ENCODE results near the gene PTPRB. TPM values are rescaled to one million over a fixed set of nuclear protein-coding genes. Genes with fewer than 3 reads are reported as not detected.
A peak's percentile ranks its signal among the peaks of the same experiment; 100 is the strongest.

The PTPRB gene
- total and polyA plus RNA-seq, 5 donors: 14.3 to 51.8 (median 38.3) TPM

DNA sequence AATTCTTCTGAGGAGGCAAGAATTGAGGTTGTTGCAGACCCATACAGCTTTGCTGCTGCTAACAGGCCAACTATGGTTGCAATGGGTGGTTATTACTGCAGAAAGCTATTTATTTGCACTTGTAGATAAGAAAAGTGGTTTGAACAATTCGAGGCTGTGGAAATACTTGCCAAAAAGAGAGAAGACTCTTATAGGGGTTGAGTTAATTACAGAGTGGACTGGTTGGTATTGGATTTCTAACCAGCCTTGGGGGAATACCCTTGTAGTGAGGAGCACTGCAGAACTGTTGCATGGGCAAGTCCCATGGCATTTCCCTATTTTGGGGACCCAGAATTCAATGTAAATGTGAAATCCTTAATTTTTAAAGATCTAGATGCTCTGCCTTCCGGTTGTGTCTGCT, 150.6 kb downstream of the PTPRB start:
- WGBS: 53% methylated on average over 2 of the region's 2 CpGs

DNA sequence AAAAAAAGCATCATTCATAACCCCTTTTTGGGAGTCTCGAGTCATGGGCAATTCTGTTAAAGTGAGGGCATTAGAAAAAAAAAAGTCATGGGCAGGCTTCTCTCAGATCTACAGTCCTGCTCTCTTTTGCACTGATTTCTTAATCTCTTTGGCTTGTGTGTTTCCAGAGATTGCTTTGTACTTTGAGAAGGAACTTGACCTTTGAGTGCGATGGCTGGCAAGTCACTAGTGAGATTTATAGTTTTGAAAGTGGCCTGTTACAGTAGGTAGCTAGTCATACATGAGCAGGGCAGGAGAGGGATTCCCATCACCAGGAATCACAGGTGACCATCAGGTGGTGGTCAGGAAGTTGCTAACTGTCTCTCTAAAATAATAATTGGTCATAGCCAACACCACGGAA, 151.5 kb downstream of the PTPRB start:
- intact Hi-C loops (cut with DNase I): no loop called here
- 85% methylated on average over 3 of the region's 3 CpGs for WGBS
- ATAC-seq (no peak), DNase-seq (no peak)
- Histone ChIP-seq H3K4me3 (ENCODE audit: low read length) (no peak overlapping the region), H3K9me3 (ENCODE audit: control insufficient read depth, low read length) (no peaks in the 10 kb centered on the region), H3K4me1 (ENCODE audit: control insufficient read depth, insufficient read depth, low read length) (no peaks in the 10 kb centered on the region), H3K27me3 (ENCODE audit: control insufficient read depth, insufficient read depth) (no peaks in the 10 kb centered on the region), H3K27ac (ENCODE audit: low read length) (no peak overlapping the region)

More for the DNA sequence above, 150.6 kb downstream of the PTPRB start:
- Histone ChIP-seq H3K9me3 (ENCODE audit: control insufficient read depth, low read length) (no peaks in the 10 kb centered on the region), H3K27me3 (ENCODE audit: control insufficient read depth, insufficient read depth) (no peaks in the 10 kb centered on the region), H3K27ac (ENCODE audit: low read length) (no peak overlapping the region), H3K4me1 (ENCODE audit: control insufficient read depth, insufficient read depth, low read length) (no peaks in the 10 kb centered on the region), H3K4me3 (ENCODE audit: low read length) (no peak overlapping the region)
- ATAC-seq (no peak), DNase-seq (no peak)
- intact Hi-C loops (cut with DNase I): no loop called here

DNA sequence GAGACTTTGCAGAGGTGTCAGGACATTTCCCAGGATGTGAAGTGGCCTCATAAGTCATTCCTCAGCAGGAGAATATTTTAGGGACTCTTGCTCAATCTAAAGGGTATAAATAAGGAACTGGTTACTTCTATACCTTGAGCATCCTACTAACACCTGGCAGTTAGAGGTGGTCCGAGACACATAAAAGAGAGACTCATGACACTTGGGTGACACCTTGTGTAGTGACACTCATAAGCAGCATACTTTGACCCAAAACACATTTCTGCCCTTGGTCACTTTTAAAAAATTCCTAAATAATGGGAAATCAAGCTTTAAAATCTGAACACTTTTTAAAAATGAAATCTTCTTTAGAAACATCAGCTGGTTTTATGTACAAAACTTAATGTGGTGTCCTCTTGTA, 152.8 kb downstream of the PTPRB start:
- H3K4me1 ChIP-seq (ENCODE audit: control insufficient read depth, insufficient read depth, low read length): no peaks in the 10 kb centered on the region
- ATAC-seq (no peak), DNase-seq (no peak)
- no peak overlapping the region for H3K27ac ChIP-seq (ENCODE audit: low read length)
- intact Hi-C loops (cut with DNase I): no loop called here
- 84% methylated on average over 1 of the region's 1 CpG for WGBS
- H3K4me3 ChIP-seq (ENCODE audit: low read length): no peak overlapping the region
- H3K9me3 ChIP-seq (ENCODE audit: control insufficient read depth, low read length): no peaks in the 10 kb centered on the region
- H3K27me3 ChIP-seq (ENCODE audit: control insufficient read depth, insufficient read depth): no peaks in the 10 kb centered on the region

GRCh38 chr12:70482764-70483163, 154.5 kb downstream of the PTPRB start:
- 82% methylated on average over 1 of the region's 1 CpG for WGBS
- Histone ChIP-seq H3K27ac (ENCODE audit: low read length) (no peak overlapping the region), H3K4me3 (ENCODE audit: low read length) (no peak overlapping the region), H3K9me3 (ENCODE audit: control insufficient read depth, low read length) (no peaks in the 10 kb centered on the region), H3K27me3 (ENCODE audit: control insufficient read depth, insufficient read depth) (no peaks in the 10 kb centered on the region), H3K4me1 (ENCODE audit: control insufficient read depth, insufficient read depth, low read length) (no peaks in the 10 kb centered on the region)
- intact Hi-C loops (cut with DNase I): no loop called here
- ATAC-seq: no peak
- DNase-seq: no peak

DNA sequence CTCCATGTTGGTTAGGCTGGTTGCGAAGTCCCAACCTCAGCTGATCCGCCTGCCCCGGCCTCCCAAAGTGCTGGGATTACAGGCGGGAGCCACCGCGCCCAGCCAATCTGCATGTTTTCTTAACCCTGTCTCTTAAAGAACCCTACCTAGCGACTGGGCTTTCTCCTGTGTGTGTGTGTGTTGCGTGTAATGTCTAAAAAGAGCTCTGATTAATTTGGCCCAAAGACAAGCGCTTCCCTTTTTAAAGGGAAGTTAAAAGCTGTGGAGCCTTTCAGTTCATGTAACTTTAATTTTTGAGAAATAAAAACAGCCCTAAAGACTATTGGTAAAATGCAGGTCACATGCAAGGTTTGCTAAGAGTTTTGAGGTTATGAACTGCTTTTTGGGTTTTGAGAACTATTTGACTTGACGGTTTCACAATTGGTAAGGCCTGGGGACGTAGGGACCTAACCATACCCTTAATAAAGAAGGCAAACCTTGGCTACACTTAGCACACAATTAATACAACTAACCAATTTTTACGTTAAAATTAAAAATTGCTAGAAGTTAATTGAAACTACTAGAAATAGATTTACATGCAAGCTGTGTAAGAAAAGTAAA, 167.9 kb downstream of the PTPRB start:
- Histone ChIP-seq H3K27me3 (ENCODE audit: control insufficient read depth, insufficient read depth) (no peaks in the 10 kb centered on the region), H3K27ac (ENCODE audit: low read length) (no peak overlapping the region), H3K4me1 (ENCODE audit: control insufficient read depth, insufficient read depth, low read length) (no peaks in the 10 kb centered on the region), H3K9me3 (ENCODE audit: control insufficient read depth, low read length) (no peaks in the 10 kb centered on the region), H3K4me3 (ENCODE audit: low read length) (no peak overlapping the region)
- DNase-seq (no peak), ATAC-seq (no peak)
- intact Hi-C loops (cut with DNase I): no loop called here
- WGBS: 94% methylated on average over 12 of the region's 12 CpGs

GRCh38 chr12:70468741-70469140, 168.5 kb downstream of the PTPRB start:
- H3K4me3 ChIP-seq (ENCODE audit: low read length): no peak overlapping the region
- H3K27ac ChIP-seq (ENCODE audit: low read length): no peak overlapping the region
- DNase-seq: no peak
- no peak for ATAC-seq
- intact Hi-C loops (cut with DNase I): no loop called here
- H3K9me3 ChIP-seq (ENCODE audit: control insufficient read depth, low read length): peaks cover 3% of the 10 kb centered on the region
- H3K4me1 ChIP-seq (ENCODE audit: control insufficient read depth, insufficient read depth, low read length): no peaks in the 10 kb centered on the region
- H3K27me3 ChIP-seq (ENCODE audit: control insufficient read depth, insufficient read depth): no peaks in the 10 kb centered on the region
- 94% methylated on average over 3 of the region's 3 CpGs for WGBS

DNA sequence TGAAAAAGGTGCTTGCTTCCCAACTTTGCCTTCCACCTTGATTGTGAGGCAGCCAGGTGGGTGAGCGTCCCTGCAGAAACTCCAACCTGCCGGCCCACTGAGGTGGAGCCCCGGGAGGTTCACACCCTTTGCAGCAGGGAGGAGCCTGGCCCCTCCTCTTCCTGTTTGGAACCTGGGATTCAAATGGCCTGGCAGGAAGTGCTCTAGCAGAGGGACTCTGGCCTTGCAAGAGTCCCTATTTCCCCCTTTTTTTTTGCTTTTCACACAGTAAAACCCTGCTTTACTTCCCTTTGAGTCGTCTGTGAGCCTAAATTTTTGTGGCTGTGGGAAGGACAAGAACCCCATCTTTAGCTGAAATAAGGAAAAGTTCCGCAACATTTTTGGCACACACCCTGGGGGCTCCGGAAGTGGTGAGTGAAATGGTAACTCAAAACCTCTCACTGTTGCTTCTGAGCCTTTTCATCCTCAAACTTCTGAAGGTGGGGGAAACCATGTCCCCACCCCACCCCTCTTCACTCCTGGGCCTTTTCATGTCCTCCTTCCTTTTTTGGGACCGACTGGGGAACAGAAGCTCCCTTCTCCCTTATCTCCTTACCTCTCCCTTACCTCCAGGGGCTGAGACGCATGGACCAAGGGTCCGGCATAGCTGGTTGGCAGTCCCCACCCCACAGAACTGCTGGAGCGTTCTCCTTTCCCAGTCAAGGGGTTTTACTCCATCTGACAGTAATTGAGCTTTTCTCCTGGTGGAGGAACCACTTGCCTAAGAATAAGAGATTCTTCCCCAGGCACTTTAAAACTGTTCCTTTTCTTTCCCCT, 169.1 kb downstream of the PTPRB start:
- H3K9me3 ChIP-seq (ENCODE audit: control insufficient read depth, low read length): peaks cover 4% of the 10 kb centered on the region
- H3K4me1 ChIP-seq (ENCODE audit: control insufficient read depth, insufficient read depth, low read length): no peaks in the 10 kb centered on the region
- H3K27me3 ChIP-seq (ENCODE audit: control insufficient read depth, insufficient read depth): no peaks in the 10 kb centered on the region
- intact Hi-C loops (cut with DNase I): no loop called here
- WGBS: 84% methylated on average over 10 of the region's 10 CpGs
- no peak overlapping the region for H3K4me3 ChIP-seq (ENCODE audit: low read length)
- no peak overlapping the region for H3K27ac ChIP-seq (ENCODE audit: low read length)
- DNase-seq: no peak
- peak in 1 of 2 donors; percentile 11 for ATAC-seq

- 87% methylated on average over 2 of the region's 2 CpGs for WGBS
- H3K27me3 ChIP-seq (ENCODE audit: control insufficient read depth, insufficient read depth): no peaks in the 10 kb centered on the region
- ATAC-seq: no peak
- H3K27ac ChIP-seq (ENCODE audit: low read length): no peak overlapping the region
- intact Hi-C loops (cut with DNase I): no loop called here
- H3K9me3 ChIP-seq (ENCODE audit: control insufficient read depth, low read length): peaks cover 4% of the 10 kb centered on the region
- no peak for DNase-seq
- H3K4me3 ChIP-seq (ENCODE audit: low read length): no peak overlapping the region
- no peaks in the 10 kb centered on the region for H3K4me1 ChIP-seq (ENCODE audit: control insufficient read depth, insufficient read depth, low read length)
Observed at GRCh38 chr12:70467476-70467875, 169.8 kb downstream of the PTPRB start.

GRCh38 chr12:70466753-70467152, 170.5 kb downstream of the PTPRB start:
- Histone ChIP-seq H3K4me1 (ENCODE audit: control insufficient read depth, insufficient read depth, low read length) (no peaks in the 10 kb centered on the region), H3K27ac (ENCODE audit: low read length) (no peak overlapping the region), H3K9me3 (ENCODE audit: control insufficient read depth, low read length) (peaks cover 4% of the 10 kb centered on the region), H3K4me3 (ENCODE audit: low read length) (no peak overlapping the region), H3K27me3 (ENCODE audit: control insufficient read depth, insufficient read depth) (no peaks in the 10 kb centered on the region)
- DNase-seq (no peak), ATAC-seq (no peak)
- intact Hi-C loops (cut with DNase I): no loop called here
- WGBS: 92% methylated on average over 2 of the region's 2 CpGs
